ENCODE results near the gene GRSF1.
"Not testable (repeated sequence)": the region's sequence is repeated elsewhere in the genome, so short reads cannot be mapped to it uniquely, and the experiment has no call there.

Gene GRSF1, protein sequence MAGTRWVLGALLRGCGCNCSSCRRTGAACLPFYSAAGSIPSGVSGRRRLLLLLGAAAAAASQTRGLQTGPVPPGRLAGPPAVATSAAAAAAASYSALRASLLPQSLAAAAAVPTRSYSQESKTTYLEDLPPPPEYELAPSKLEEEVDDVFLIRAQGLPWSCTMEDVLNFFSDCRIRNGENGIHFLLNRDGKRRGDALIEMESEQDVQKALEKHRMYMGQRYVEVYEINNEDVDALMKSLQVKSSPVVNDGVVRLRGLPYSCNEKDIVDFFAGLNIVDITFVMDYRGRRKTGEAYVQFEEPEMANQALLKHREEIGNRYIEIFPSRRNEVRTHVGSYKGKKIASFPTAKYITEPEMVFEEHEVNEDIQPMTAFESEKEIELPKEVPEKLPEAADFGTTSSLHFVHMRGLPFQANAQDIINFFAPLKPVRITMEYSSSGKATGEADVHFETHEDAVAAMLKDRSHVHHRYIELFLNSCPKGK

DNA sequence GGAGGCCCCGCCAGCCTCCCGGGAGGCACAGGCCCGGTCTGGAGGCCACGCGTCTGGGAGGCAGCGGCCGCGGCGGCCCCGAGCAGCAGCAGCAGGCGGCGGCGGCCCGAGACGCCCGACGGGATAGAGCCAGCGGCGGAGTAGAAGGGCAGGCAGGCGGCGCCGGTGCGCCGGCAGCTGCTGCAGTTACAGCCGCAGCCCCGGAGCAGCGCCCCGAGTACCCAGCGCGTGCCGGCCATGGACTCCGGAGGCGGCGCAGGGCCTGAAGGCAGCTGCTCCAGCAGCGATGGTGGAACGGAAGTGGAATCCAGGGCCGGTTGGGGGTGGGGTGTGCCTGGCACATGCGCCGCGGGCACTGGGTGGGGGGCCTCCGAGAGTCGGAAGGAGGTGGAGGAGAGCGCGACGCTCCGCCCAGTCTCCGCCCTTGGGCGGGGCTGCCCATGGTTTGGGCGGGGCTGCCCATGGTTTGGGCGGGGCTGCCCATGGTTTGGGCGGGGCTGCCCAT, at the start of gene GRSF1:
TSS of gene GRSF1 (minus strand) at position 302 of the 505 bp plus-strand sequence. CDS start at position 239, 63 bp downstream.
- peak; percentile 91 to 92 (median 92) for DNase-seq (ENCODE audit: low read depth in 3 of 3)

DNA sequence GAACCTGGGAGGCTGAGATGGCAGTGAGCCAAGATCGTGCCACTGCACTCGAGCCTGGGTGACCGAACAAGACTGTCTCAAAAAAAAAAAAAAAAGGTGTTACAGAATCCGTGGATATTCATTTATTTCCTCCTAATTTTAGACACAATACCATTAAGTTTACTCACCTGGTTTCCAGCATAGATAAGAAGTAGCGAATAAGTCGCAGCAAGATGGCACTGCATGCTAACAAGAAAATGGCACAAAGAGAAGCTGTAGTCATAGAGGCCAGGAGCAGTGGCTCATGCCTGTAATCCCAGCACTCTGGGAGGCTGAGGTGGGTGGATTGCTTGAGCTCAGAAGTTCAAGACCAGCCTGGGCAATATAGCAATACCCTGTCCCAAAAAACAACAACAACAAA, 45.5 kb upstream of the GRSF1 start:
- no peak for DNase-seq (ENCODE audit: low read depth in 3 of 3)

DNA sequence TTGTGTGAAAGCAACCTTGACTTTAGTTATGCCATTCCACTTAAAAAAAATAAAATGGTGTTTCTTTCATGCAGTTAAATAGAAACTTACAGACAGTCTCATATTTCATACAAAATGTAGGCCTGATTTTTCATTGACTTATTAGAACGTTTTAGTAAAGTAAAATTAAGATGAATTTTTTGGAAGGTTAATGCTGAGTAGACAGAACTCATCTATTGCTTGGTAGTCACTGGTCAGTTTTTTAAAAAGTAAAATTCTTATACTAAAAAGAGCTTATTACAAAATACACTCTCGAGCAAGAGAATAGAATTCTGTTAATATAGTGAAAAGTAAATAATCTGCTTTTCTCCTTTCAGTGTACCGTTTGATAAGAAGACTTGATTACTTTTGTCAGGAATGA, 41.0 kb upstream of the GRSF1 start:
- no peak for DNase-seq (ENCODE audit: low read depth in 3 of 3)

DNA sequence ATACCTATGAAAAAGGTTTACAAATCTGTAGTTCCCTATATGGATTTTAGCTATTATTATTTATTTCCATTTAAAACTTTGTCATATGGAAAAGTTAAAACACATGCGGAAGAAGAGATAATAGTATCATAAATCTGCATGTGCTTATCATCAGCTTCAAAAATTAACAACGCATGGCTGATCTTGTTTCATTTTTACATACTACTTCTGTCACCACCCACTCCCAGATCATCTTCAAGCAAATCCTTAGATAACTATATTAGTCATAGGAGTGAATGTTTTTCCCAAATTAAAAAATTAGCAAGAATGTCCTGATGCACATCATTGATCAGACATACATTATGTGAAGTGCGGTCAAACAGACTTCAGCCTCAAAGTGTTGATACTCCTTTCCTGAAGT, 37.9 kb upstream of the GRSF1 start:
- no peak for DNase-seq (ENCODE audit: low read depth in 3 of 3)

DNA sequence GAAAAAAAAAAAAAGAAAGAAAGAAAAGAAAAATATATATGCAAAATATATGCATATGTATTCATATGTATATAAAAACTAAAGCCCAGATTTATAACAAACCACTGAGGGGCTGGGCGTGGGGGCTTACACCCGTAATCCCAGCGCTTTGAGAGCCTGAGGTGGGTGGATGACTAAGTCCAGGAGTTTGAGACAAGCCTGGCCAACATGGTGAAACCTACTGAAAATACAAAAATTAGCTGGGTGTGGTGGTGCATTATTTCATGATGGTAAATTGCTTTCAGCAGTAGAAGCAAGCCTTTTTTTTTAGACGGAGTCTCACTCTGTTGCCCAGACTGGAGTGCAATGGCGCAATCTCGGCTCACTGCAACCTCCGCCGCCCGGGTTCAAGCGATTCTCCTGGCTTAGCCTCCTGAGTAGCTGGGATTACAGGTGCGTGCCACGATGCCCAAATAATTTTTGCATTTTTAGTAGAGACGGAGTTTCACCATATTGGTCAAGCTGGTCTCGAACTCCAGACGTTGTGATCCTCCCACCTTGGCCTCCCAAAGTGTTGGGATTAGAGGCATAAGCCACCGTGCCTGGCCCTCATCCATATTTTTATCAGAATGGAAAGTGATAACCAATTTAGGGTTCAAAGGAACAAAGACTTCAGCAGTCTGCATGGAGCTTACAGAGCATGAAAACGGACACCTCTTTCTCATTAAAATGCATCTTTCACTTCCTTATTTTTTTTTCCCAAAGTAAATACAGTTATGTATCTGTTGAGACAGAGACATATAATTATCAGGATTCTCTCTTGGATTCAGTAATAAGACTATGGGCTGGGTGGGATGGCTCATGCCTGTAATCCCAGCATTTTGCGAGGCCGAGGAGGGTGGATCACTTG, 34.8 kb upstream of the GRSF1 start:
- no peak for DNase-seq (ENCODE audit: low read depth in 3 of 3)

DNA sequence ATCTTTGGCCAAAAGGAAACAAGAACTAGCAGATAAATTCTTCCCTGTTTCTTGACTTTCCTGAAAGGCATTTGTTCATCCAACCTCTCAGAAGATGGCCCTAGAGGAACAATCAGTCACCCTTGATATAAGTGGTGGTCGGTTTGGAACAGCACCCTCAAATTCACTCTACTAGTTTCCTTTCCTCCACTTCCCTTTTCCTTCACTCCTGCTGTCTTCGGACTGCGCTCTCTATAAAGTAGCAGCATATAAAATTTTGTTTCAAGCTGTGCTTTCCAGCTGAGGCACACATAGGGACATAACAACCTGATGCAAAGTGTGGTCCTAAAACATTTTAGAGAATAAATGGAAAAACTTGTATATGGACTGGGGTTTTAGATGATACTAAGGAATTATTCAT, 33.5 kb upstream of the GRSF1 start:
- no peak for DNase-seq (ENCODE audit: low read depth in 3 of 3)

DNA sequence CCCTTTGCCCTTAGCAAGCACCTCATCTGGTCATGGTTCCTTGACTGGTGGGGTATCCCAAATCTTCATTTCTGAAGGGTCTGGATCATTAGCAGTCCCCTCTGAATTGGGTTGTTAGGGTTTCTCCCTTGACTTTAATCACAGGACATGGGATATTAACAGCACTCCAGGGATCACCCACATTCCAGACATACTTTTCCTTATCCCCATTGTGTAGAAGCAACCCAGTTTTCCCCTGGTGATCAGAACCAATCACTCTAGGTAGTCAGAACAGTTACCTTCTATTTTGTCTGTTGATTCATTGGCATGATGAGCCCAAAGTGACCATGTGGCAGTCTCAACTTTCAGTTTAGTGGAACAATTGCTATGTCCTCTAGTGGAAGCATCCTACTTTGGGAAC, 29.1 kb upstream of the GRSF1 start:
- DNase-seq (ENCODE audit: low read depth in 3 of 3): no peak

DNA sequence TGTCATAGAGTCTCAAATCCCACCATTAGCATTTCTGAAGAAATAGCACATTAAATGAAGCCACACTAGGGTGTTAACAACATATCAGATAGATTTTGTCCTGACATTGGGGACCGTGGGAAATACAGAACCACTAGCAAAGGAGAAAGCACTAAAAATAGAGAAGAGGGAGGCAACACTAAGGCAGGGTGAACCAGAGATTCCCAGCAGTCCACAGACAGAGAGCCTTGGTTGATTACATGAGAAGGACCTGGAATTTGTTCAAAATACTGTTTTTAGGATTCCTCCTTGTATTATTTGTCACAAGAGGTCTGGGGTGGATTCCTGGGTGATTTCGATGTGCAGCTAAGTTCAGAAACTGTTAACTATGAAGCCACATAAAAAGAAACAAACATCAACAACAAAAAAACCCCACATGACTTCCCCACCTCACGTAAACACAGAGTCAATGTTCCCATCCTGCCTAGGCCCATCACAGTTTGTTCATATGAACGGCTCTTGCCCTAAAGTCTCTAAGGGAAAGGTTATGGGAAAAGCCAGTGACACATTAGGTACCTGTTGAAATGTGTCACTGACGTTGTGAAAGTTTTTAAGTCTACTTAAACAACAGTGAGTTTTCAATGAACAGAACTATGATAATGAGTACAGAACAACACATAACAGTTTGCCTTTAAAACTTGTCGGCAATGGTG, 23.6 kb upstream of the GRSF1 start:
- DNase-seq (ENCODE audit: low read depth in 3 of 3): no peak

DNA sequence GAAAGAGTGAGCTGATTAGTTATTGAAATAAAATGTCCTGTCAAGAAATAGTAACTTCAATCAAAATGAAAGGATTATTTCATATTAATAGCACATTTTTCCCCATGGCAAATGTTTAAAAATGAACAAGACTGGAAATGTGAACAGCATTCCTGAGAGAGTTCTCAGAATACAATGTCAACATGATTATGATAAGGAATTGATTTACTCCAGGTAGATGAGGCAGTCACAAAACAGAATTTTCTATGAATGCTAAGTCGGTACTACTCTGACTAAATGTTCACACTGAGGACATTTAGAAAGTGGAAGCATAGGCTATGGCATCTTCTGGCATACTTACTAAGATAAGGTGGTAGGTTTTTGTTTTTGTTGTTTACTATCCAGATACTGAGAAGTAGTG, 19.4 kb upstream of the GRSF1 start:
- DNase-seq (ENCODE audit: low read depth in 3 of 3): no peak

DNA sequence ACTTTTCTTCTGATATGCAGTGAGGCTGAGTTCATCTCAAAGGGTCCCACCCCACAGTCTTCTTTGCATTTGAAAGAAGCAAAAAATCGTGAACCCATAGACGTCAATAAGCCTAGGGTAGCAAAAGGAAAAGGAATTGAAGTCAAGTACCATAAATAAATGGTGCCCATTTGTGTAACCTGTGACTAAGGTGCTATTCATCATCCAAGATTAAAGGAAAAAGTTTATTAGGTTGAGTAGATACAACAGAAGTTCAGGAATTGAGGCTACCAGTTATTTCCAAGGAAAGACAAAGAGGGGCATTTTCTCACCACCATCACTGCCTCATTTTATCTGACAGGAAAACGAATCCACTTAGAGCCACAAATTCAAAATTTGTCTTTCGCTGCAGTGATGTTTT, 18.8 kb upstream of the GRSF1 start:
- DNase-seq (ENCODE audit: low read depth in 3 of 3): no peak

DNA sequence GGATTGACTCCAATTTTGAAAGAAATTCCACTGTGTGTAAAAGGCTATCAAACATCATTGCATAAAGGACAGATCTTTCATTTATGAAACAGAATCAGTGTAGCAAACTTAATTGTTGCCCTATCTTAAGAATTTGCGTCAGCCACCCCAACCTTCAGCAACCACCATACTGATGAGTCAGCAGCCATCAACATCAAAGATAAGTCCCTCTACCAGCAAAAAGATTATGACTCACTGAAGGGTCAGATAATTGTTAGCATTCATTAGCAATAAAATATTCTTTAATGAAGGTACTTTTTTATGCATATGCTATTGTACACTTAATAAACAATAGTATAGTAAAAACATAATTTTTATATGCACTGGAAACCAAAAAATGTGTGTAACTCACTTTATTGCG, 15.8 kb upstream of the GRSF1 start:
- DNase-seq (ENCODE audit: low read depth in 3 of 3): no peak

DNA sequence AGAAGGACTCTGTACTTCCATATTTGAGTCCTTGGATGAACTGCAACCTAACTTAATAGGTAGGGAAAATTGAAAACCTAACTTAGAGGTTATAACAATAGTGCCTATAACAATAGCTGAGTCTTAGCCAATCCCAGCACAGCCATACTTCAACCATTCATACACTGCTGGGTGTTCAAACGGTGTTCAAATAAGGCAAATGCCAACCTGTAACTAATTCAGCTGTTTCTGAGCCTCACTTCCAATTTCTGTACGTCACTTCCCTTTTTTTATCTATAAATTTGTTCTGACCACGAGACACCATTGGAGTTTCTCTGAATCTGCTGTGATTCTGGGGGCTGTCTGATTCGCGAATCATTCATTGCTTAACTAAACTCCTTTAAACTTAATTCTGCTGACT, 9.6 kb upstream of the GRSF1 start:
- DNase-seq (ENCODE audit: low read depth in 3 of 3): no peak

DNA sequence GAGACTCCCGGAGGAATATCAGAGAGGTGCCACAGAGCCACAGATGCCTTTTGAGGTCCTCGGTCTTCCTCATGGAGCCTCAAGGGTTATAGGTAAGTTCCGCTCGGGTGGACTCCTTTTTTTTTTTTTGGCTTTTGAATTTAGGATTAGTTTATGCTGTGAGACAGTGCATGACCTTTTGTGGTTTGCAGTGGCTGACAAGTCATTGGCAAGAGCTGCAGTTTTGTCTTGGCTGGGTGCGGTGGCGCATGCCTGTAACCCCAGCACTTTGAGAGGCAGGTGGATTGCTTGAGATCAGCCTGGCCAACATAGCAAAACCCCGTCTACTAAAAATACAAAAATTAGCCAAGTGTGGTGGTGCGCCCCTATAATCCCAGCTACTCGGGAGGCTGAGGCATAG, 4.5 kb upstream of the GRSF1 start:
- DNase-seq (ENCODE audit: low read depth in 3 of 3): no peak

DNA sequence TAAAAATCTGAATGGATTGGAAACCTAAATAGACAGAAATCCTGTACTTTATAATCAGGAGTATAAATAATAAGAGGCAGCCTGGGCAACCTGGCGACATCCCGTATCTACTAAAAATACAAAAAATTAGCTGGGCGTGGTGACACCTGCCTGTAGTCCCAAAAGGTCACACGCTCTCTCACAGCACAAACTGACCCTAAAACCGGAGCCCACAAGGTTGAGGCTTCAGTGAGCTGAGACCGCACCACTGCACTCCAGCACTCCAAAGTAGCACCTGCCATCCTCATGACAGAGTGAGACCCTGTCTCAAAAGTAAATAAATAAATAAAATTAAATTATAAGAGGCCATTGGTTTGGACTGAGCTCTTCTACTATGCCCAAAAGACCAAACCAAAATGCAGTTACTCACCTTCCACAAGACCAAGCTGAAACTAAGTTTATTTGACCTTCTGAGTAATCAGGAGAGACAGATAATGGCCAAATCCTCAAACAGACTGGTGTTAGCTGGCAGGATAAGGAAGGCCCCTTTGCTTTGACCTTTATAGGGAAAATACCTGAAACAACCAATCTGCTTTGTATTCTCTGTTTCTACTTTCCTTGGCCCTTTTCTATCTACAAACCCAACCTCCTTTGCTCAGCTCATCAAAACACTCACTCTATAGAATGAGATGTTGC, 3.2 kb upstream of the GRSF1 start:
- DNase-seq (ENCODE audit: low read depth in 3 of 3): no peak

DNA sequence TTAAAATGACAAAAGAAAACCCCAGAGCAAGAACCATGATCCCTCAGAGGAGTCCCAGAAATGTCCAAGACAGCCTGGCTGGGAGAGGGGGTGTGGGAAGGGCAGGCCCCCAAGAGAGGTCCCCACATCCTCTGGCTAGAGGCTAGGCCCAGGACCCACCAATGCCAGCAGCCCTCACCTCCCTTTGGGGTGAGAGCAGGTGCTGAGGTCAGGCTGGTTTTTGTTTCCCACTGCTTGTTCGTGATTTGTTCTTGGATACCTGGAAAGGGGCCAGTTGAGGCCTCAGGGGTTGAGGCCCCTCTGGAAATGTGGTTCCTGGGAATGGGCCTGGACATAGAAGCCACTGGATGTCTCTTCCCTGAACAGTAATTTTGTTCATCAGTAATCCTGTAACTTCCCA, 2.3 kb upstream of the GRSF1 start:
- no peak for DNase-seq (ENCODE audit: low read depth in 3 of 3)

DNA sequence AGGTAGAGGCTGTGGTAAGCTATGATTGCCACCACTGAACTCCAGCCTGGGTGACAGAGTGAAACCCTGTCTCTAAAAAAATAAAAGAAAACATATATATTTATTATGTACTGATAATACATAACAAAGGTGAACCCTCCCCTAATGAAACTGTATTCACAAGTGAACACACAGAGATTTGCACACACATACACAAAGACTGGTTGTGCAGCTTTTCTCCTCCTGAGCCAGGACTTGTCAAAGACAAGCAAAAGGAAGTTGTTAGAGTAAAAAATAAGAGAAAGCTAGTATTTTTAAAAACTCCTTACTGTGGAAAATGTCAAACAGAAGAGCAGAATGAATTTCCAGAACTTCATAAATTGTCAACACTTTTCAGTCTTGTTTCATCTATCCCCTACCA, 1.5 kb upstream of the GRSF1 start:
- DNase-seq (ENCODE audit: low read depth in 3 of 3): no peak

DNA sequence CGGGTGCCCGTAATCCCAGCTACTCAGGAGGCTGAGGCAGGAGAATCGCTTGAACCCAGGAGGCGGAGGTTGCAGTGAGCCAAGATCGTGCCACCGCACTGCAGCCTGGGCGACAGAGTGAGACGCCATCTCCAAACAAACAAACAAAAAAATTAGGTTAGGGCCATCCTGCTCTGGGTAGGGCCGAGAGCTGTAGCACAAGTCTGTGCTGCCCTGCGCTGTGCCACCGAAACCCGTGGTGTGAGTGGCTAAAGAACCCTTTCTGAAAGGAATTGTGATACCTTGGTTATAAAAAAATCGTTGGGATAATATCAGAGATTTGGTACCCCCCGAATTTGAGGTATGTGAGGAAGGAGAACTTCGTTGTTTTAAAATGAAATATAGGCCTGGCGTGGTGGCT, 941 bp upstream of the GRSF1 start:
- not testable (repeated sequence) for DNase-seq (ENCODE audit: low read depth in 3 of 3)

DNA sequence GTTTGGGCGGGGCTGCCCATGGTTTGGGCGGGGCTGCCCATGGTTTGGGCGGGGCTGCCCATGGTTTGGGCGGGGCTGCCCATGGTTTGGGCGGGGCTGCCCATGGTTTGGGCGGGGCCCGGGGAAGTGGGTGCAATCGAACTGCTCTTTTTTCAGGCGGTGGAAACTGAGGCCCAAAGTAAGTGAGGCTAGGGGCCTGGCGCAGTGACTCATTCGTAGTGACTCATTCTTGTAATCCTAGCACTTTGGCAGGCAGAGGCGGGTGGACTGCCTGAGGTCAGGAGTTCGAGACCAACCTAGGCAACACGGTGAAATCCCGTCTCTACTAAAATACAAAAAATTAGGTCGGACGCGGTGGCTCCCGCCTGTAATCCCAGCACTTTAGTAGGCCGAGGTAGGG, 447 bp upstream of the GRSF1 start:
- peak; percentile 33 to 54 (median 40) for DNase-seq (ENCODE audit: low read depth in 3 of 3)

DNA sequence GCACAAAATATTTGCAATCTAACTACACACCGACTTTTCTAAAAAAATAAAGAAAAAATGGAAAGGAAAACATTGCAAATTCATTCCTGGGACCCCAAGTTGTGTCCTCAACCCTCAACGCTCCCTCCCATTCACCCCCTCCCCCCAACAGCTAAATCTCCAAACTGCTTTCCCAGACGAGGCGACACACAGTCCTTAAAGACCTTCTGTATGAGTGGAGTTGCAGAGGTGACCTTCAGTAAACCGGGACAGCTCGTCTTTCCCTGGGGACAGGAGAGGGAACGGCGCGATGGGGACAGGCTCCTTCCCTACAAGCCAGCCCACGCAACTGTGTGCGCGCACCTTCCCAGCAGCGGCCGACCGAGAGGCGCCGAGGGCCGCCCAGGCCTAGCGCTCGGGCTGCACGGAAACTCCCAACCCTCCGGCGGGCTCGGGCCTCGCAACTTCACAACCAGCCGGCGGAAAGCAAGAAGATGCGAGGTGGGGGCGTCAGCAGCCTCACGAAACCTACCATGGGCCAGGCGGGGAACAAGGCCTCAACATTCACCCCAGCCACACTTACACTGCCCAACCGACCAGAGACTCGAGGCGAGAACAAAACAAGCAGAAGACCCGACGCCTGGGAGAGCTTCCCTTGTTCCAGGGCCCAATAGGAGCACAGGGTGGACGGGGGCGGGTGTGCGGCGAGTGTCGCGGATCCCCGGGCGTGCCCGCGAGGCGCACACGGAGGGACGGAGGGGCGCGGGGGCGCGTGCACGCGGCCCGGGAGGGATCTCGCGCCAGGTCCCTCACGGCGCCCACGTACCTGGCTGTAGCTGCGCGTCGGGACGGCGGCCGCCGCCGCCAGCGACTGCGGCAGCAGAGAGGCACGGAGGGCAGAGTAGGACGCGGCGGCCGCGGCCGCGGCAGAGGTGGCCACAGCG, 763 bp downstream of the GRSF1 start:
- DNase-seq (ENCODE audit: low read depth in 3 of 3): peak; percentile 37 to 47 (median 44)

DNA sequence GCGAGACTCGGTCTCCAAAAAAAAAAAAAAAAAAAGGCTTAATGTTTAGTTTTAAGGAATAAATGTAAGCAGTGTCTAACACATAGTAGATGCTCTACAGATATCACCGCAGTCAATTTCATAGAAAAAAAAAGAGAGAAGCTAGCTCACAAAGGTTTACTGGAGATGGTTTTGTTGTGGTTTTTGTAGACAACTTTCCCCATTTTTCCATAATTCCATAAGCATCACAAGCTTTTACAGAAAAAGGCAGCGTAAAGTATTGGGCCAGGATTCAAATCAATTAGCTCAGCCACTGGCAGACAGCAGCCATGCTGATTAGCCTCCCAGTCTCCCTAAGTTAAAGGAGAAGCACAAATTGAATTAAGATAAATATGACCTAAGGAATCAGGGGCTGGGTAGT, 1.5 kb downstream of the GRSF1 start:
- DNase-seq (ENCODE audit: low read depth in 3 of 3): no peak
